ENCODE data around the gene SPOCK1.

DNA sequence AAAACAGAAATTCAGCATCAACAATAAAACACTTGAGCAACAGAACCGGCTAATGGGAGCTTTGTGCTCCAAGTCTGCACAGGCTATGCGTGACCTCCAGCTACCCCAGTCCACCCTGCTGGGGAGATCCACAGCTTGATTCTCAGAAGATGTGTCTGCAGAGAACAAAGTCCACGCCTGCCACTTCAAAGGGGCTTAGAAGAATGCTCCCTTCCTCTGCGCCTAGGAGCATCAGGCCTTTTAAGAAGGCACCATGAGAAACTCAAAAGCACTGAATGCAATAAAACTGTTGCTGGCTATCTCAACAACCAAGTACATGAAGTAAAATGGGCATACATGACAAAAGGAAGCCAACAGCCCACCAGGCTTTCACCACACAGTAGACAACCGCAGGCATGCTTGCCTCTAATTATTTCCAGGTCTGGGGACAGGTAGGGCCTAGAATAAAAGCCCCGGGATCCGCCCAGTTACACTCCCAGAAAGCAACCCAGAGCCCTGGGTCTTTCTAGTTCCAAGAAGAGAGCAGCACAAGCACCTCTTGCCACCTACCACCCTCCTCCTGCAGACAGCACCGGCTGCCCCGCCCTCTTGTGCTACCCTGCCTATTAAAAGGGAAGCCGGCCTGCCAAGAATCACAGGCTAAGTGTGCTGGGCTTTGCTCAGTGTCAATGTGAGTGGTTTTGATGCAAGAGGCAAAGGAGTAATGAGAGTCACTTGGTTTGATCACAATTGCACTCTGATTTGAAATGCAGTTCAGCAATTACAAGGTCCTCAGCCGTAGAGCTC, 123.2 kb downstream of the SPOCK1 start:
- TF ChIP-seq EZH2 (IDR thresholded peaks at IDR 0.05; ENCODE audit: borderline replicate concordance, low read depth, low read length, severe bottlenecking): no peak
- TF ChIP-seq, protein P1, sequence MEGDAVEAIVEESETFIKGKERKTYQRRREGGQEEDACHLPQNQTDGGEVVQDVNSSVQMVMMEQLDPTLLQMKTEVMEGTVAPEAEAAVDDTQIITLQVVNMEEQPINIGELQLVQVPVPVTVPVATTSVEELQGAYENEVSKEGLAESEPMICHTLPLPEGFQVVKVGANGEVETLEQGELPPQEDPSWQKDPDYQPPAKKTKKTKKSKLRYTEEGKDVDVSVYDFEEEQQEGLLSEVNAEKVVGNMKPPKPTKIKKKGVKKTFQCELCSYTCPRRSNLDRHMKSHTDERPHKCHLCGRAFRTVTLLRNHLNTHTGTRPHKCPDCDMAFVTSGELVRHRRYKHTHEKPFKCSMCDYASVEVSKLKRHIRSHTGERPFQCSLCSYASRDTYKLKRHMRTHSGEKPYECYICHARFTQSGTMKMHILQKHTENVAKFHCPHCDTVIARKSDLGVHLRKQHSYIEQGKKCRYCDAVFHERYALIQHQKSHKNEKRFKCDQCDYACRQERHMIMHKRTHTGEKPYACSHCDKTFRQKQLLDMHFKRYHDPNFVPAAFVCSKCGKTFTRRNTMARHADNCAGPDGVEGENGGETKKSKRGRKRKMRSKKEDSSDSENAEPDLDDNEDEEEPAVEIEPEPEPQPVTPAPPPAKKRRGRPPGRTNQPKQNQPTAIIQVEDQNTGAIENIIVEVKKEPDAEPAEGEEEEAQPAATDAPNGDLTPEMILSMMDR (IDR thresholded peaks at IDR 0.05; ENCODE audit: borderline replicate concordance, extremely low read depth, low read length, poor library complexity, severe bottlenecking): no peak
